Airway epithelial cell (primary cell): ENCODE data around the gene TMEM217. TPM values are rescaled to one million over a fixed set of nuclear protein-coding genes. Genes with fewer than 3 reads are reported as not detected.

Source experiments
- total RNA-seq: library from RNA; depleted of rRNA; stranded (reverse); fragments of >200 nt; gene quantifications from 2 replicates; pipeline ENCODE4 v1.2.3, GENCODE V29; 2015

TMEM217 gene
- 0.46 and 1.2 TPM in 2 replicates for total RNA-seq

GRCh38 chr6:37257634-37258404 lies at the start of gene TMEM217, which contains the start of gene TBC1D22B:
TSS of gene TMEM217 (minus strand) at chr6:37258144. CDS start at chr6:37219030, 39,114 bp downstream.
TSS of gene TBC1D22B (plus strand) at chr6:37257772. CDS start at chr6:37257918, 146 bp downstream.

GRCh38 chr6:37169496-37170272 lies 88.3 kb downstream of the TMEM217 start, which contains the start of gene PIM1:
TSS of gene PIM1 (plus strand) at chr6:37170152. CDS start at chr6:37170576, 424 bp downstream.

Other genes with a start within 250 kb of the TMEM217 start
- gene PIM1, start 88.0 kb downstream of the TMEM217 start, total RNA-seq: 33.9 and 41.0 TPM in 2 replicates
- 6.9 and 9.9 TPM in 2 replicates for gene TBC1D22B, start 372 bp downstream of the TMEM217 start, total RNA-seq
- 18.7 and 28.8 TPM in 2 replicates for gene RNF8, start 95.8 kb upstream of the TMEM217 start, total RNA-seq
- gene CMTR1, start 175.1 kb upstream of the TMEM217 start, total RNA-seq: 12.8 and 20.1 TPM in 2 replicates
- gene CCDC167, start 241.7 kb upstream of the TMEM217 start, total RNA-seq: 43.1 and 124 TPM in 2 replicates